Stimulated activated CD4-positive, alpha-beta T cell treated with anti-CD3 and anti-CD28 coated beads, Interleukin-2, amount 100 ng/mL, for 4 hours (primary cell): ENCODE results near the gene ALDH4A1.
"Not testable (repeated sequence)": the region's sequence is repeated elsewhere in the genome, so short reads cannot be mapped to it uniquely, and the experiment has no call there.

Experiments used
- DNase-seq: peaks from one replicate; pipeline ENCODE4 v3.0.0-alpha.2; 2020; ENCODE audit warnings: low read depth

The ALDH4A1 gene

DNA sequence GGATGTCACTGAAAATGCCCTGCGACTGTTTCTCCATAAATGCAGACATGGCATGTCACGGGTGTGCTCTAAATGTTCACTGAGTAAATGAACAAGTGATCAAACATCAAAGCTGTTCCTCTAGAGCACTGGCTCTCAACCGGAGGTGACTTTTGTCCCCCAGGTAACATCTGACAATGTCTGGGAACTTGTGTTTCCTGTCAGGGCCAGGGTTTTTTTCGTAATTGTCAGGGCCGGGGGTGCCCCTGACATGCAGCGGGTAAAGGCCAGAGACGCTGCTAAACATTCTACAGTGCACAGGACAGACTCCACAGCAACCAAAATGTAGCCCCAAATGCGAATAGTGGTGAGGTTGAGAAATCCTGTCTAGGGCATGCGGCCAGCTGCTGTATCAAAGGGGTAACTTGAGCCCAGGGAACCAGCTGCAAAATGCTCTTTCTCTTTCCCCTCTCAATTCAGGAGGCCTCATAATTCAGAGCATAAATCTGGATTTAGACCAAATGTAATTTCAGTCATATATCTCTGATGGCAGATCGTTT, 2.0 kb downstream of the ALDH4A1 start:
- DNase-seq = no peak

DNA sequence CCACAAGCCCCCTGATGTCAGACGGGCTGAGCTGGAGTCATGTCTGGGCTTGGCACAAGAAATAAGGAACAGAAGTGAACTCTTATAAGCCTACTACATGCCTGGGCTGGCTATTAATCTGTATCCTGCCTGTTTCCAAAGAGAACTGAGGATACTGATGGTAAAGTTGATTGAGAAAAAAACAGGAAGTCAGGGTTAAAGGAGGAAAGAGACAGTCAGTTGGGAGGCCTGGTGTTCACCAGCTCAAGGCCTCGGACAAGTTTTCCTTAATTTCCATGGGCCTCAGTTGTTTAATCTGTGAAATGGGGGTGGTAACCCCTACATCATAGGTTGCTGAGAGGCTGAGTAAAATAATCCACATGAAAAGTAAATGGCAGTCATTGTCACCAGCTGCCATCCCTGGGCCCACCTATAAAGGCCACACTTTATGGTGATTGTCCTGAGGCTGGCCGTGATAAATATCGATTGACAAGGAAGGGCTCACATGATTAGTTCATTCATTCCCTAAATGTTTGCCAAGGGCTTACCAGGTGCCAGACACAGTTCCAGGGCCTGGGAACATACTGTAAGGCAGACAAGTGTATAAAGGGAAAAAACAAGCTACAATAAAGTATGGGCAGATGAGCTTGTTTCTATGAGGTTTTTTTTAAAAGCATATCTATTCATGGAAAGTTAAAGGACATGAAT, 2.8 kb downstream of the ALDH4A1 start:
- DNase-seq = no peak

DNA sequence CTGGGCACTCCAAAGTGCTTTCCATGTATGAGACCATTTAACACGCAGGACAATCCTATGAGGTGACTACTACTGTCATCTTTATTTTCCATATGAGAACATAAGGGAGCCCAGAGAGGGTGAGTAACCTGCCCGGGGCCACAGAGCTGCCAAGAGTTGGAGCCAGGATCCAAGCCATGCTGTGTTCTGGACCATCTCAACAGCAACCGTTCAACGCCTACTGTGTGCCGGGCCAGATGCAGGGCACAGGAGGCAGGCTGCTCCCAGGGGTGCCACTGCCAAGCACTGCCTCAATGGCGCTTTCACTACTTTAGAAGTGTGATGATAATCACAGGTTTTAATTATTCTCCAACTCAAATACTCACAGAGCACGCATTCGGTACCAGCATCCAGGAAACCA, 3.8 kb downstream of the ALDH4A1 start:
- no peak for DNase-seq

DNA sequence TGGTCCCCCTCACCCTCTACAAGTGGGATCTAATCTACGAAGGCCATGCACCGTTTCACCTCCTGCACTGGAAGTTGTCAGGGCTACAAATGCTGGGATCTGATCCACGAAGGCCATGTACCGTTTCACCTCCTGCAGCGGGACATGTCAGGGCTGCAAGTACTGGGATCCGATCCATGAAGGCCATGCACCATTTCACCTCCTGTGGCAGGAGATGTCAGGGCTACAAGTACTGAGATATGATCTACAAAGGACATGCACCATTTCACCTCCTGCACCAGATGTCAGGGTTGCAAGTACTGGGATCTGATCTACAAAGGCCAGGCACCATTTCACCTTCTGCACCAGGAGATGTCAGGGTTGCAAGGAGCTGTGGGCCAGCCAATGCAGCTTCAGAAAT, 7.0 kb downstream of the ALDH4A1 start:
- no peak for DNase-seq

DNA sequence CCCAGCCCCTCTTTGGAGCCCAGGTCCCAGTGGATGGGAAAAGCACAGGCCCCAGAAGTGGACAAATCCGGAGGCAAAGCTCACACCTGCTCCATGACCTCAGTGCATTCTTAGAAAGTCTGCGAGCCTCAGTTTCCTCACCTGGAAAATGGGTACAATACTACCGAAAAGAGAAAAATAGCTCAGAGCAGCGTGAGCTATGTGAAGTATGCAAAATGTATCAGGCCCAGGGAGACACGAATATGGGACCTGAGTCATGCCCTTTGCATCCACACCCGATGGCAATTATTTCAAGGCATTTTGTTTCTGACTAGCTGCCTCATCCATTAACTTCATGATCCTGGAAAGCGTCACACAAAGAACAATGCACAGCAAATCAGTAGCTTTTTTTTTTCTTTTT, 9.2 kb downstream of the ALDH4A1 start:
- DNase-seq = no peak

DNA sequence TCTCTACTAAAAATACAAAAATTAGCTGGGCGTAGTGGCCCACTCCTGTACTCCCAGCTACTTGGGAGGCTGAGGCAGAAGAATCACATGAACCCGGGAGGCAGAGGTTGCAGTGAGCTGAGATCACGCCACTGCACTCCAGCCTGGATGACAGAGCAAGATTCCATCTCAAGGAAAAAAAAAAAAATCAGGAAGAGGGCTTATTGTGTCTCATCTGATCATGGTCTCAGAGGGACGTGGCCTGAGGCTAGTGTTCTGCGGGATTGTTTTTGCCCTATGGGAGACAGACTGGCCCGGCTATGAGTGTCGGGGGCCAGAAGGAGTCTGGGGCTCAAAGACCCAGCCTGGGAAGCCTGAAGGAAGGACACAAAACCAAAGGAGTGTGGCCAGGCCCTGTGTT, 10.5 kb downstream of the ALDH4A1 start:
- DNase-seq = not testable (repeated sequence)

DNA sequence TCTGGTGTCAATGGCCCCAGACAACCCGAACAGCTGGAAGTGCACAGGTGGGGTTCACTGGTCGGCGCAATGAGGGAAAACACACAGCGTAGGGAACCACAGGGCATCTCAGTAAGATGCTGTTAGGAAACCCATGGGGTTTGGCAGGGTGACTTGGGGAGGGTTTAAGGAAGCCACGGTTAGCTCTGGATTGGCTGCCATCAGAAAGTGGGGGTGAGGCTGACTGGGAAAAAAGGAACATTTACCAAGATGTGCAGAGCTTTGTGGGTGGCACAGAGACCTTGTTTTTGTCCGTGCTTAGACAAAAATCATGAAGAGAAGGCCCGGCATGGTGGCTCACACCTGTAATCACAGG, 11.0 kb downstream of the ALDH4A1 start:
- no peak for DNase-seq

DNA sequence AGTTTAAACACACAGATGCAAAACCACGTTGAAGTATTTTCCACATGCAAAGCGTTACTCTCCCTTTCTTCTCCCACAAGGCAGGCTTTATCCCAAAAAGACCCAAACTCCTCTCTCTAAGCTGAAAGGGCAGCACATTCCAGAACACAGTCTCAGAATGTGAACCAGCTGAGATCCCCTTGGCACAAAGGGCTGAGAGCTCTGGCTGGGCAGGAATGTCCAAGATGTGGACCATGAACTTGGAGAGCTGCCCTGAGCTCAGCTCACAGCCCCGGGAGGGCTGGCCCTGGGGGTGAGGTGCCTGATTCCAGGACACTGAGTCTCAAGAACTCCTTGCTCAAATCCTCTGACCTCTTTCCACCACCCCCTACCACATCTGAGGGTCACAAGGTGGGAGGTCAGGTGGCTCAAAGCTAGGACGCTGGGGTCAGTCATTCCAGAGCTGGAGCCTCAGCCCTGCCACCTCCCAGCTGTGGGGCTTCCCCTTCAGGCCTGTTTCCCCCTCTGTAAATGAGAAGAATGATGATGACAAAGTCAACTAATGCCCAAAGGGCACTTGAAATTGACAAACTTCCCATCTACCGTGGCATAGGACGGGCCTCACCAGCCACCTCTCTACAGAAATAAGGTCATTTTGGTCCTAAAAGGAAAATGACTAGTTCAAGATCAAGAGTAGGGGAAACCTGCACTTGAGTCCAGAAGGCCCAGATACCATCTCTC, 11.5 kb downstream of the ALDH4A1 start:
- no peak for DNase-seq

DNA sequence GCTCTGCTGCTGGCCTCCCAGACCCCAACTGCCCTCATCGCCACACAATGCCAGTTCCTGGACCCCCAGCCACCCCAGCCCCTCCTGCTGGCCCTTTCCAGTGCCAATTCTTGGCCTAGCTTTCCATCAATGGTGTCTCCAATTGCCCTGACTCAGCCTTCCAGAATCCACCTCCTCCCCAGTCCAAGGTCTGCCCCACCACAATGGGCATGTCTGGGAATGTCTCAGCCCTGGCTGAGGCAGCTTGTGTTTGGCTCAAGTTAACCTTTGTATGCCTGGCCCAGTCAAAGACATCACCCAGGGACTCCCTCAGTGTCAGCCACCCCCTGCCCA, 16.4 kb downstream of the ALDH4A1 start:
- no peak for DNase-seq

DNA sequence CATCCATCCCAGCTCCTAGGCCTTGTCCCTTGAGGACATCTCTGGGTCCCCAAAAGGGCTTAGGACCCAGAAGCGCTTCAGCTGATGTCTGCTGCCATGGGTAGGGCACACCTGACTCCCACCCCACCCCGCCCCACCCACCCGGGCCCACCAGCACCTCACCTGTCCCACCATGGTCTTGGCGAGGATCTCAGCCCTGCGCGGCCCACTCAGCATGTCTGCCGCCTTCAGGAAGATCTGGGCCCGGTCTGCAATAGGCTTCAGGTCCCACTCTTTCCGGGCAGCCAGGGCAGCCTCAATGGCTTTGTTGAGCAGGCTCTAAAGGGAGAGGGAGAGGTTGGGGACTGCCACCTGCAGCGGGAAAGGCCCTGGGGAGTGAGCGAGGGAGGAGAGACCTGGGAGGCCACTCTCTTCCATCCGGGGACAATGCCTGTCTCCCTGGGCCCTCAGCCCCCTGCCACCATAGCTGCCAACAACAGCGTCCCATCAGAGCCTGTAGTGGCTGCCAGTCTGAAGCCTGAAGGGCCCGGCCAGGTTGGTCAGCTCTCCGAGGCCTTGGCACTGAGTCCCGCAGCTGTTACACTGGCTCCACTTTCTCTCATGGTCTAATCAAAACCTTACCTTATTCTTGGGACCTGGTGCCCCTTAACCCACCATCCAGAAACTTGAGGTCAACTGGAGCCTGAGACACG, 16.9 kb downstream of the ALDH4A1 start:
- no peak for DNase-seq

DNA sequence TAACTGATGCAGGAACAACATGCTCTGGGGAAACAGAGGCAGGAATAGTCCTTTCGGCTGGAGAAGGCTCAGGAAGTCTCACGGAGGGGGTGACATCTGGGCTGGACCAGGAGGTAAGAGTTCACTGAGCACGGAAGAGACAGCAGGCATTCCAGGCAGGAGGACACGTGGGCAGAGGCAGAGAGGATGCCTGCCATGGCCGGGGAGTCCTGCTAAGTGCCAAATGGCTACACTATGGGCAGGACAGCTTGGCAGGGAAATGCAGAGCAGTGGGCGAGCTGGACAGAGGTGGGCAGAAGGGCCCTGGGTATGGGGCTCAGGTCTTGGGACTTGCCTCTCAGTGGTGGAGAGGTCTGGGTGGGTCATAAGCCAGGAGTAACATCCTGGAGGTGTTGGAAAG, 17.6 kb downstream of the ALDH4A1 start:
- DNase-seq = no peak

DNA sequence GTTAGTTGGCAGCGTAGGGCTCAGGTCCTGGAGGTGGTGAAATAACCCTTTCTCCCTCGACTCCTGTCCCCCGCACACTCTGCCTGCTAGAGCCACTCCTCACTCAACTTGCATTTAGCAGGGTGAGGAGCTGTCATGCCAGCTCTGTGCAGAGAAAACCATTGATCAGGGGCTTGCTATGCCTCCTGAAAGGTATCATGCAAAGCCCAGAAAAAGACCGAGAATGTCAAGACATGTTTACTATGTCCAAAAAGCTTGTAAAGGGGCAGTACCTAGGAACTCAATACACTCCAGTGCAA, 18.0 kb downstream of the ALDH4A1 start:
- no peak for DNase-seq

DNA sequence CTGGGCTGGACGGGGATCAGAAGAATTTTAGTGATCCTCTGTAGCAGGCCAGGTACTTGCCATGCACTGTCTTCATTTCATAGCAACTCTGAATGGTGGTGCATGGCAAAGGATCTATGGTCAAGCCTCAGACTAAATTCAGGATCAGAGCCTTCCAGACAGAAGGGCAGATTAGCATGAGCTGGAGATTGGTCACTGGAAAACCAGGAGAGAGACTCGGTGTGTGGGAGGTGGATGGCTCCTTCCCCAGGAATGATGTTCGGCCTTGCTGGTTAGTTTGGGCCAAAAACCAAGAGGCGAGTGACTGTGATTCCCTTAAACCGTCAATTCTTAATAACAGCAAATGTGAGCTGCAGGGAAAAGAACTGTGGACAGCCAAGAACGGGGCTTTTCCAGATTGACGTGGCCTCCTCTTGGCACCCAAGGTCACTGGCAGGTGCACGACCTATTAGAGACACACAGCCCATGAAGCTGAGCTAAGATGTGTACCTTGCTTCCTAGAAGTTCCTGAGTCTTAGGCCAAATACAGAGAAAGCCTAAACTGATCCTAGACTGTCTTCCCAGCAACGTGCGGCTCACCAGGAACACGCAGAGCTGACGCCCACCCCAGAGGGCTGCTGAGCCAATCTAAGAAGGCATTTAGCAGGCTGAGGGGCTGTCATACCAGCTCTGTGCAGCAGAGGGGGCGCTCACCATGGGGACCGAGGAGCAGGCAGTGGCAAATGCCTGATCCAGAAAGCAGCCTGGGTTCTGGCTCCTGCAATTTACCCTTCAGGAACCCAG, 18.5 kb downstream of the ALDH4A1 start:
- peak; percentile 52 for DNase-seq

DNA sequence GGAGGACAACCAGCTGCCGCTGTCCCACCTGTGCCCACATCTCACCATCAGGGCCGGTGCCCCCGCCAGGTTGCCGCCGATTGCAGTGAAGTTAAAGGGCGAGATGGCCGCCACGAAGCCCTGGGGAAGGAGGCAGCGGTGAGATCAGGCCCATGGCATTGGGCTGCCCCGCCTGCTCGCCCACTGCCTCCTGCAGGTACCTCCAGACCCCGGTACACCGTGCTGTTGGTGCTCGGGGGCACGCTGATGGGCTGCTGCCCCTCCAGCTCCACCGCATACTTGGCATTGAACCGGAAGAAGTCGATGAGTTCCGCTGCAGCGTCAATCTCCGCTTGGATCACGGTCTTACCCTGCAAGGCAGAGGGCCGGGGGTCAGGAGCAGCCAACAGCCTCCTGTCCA, 19.3 kb downstream of the ALDH4A1 start:
- no peak for DNase-seq

DNA sequence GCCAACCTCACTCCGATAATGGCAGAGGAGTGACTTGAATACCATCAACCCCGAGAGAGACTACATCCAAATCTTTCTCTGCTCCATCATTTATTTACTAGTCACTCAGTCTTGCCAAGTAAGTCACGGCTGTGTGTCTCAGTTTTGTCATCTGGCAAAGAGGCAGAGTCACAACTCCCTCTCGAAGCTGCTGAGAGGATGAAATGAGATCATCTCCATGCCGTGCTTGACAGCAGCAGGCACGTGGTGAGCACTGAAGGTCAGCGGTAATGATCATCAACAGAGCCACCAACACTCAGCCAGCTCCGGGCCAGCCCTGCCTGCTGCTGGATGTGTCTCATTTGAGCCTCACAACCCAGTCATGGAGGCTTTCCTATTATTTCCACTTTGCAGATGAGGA, 19.9 kb downstream of the ALDH4A1 start:
- DNase-seq = no peak

DNA sequence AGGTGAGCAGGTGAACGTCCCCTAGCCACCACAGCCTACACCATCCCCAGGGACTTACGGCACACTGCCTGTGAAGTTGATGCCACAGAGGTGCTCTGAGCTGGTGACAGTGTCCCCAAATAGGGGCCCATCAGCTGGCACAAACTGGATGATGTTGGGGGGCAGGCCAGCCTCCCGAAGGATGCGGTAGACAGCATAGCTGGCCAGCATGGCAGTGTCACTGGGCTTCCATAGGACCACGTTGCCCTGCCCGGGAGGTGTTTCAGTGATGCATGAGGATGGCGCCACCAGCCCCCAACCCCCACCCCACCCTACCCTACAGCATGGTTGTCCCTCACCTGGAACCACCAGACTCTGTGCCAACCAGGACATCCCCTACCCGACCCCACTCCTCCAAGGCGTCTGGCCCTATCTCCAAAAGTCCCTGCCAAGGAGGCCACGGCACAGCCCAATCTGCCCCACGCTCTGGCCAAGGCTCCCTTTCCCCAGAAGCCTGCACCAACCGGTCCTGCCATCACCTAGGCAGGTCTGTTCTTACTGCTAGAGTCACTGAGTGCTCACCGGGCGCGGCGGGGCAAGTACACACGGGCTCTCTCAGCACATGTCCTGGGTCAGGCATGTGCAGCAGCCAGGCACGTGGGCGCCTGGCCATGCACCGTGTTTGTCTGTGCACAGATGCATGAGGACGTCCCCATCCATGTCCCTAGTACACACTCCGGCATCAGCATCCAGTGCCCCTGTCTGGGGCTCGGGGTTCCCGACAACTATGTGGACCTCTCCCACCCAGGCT, 20.5 kb downstream of the ALDH4A1 start:
- DNase-seq = no peak

DNA sequence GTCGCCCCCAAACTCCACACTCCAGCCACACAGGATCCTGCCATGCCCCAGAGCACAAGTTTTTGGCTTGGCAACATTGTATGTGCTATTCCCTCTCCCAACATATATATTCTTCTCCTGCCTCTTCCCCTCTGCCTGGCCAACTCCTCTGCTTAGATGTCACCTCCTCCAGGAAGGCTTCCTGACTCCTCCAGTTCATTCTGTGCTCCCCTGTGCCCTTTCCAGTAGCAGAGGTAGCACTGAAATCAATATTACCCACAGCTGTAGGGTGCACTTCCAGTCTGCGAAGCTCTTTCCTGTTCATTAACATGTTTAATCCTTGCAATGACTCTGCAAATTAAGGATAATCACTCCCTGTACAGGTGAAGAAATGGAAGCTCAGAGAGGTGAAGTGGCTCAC, 21.2 kb downstream of the ALDH4A1 start:
- DNase-seq = no peak

DNA sequence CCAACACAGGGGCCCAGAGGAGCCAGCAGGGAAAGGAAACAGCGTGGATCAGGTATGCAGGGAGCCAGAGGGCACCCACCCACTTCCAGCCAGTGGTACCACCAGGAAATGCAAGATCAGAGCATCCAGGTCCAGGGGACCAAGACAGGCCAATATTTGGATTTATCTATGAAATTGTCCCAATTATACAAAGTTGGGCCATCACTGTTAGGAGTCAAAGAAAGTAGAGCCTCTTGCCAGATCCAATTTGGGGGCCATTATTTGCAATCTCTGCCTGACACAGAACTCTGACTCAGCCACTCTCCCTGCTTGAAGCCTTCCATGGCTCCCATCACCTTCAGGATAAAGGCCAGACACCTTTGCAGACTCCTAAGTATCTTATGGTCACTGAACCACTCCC, 21.8 kb downstream of the ALDH4A1 start:
- DNase-seq = no peak

DNA sequence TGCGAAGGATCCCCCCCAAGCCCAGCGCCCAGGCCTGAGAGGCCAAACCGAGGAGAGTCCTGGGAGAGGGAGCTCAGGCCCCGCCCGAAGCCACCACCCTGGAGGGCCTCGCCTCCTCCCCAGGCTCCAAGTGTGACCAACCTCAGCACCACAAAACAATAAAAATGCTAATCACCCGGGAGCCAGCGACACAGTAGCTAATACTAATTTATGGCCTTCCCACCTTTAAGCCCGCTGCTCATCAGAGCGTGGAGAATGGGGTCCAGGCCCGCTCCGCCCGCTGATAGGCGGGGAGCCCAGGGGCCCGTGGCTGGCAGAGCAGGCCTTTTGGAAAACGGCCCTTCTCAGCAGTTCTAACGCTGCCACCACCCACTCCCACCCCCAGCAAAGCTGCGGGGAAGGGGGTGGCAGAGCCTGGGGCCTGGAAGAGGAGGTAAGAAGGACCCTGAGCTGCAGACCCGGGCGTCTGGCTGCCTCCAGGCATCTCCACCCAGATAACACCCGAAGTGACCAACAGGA, 22.5 kb downstream of the ALDH4A1 start:
- DNase-seq = no peak

DNA sequence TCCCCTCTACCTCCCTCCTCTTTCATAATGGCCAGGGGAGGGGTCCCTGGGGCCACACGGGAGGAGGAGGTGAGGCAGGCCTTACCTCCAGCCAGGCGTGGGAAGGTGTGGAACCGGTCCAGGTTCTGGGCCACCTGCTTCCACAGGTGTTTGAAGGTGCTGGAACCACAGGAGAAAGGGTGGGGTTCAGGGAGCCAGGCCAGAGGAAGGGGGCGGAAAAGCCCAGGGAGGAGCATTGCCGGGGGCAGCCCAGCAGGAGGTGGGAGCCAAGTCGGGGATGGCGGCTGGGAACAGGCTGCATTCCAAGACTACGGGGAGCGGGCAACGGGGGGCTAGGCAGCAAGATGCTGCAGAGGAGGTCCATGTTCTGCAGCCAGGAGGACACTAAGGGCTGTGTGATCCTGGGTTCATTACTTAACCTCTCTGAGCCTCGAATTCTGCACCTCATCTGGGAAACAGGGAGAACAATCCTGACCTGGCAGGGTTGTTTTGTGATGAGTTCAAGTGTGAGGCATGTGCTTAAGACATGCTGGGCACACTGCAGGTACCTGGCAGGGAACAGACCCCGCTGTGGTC, 23.1 kb downstream of the ALDH4A1 start:
- no peak for DNase-seq

DNA sequence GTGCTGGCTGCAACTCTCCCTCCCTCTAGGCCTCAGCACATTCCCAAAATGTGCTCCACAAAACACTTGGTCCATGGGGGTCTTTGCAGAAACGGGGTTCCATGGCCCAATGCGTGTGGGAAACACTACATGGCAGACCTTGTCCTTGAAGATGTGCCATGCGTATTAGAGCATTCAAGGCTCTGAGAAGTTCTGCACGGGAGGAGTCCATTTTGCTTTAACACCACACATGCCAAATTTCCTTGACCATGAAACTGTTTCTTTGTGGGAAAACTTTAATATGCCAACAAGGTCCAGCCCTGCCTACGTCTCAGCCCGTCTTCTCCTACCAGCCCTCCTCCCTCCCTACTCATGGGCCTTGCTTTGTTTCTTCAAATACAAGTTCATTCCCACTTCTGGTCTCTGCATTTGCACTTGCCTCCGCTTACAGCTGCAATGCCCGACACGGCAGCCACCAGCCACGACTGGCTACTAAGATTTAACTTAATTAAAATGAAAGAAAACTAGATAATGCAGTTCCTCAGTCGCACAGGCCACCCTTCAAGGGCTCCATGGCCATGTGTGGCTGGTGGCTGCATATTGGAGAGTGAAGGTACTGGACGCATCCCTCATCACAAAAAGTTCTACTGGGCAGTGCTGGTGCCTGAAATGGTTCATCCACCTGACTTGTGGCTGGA, 23.7 kb downstream of the ALDH4A1 start:
- DNase-seq = no peak
